Stimulated activated naive CD4-positive, alpha-beta T cell treated with Interleukin-2 at 50 U/mL for 16 hours (primary cell): Measurements from ENCODE around the gene LENG8.

ENCODE experiments used
- DNase-seq: peaks from one replicate; lab custom pipeline; 2025; lab: John Stamatoyannopoulos, UW

LENG8 gene

GRCh38 chr19:54422136-54422535 is 26.9 kb upstream of the LENG8 start:
- no peak for DNase-seq

GRCh38 chr19:54424201-54424600 is 24.8 kb upstream of the LENG8 start:
- no peak for DNase-seq

GRCh38 chr19:54424660-54425381 is 24.2 kb upstream of the LENG8 start:
- no peak for DNase-seq

- no peak for DNase-seq
Observed at GRCh38 chr19:54425382-54425723, 23.6 kb upstream of the LENG8 start.

- no peak for DNase-seq
Observed at GRCh38 chr19:54426291-54426931, 22.6 kb upstream of the LENG8 start.

GRCh38 chr19:54427586-54427985 is 21.4 kb upstream of the LENG8 start:
- no peak for DNase-seq

GRCh38 chr19:54428323-54429175 is 20.4 kb upstream of the LENG8 start:
- DNase-seq: no peak

GRCh38 chr19:54429176-54429495 is 19.9 kb upstream of the LENG8 start:
- no peak for DNase-seq

- no peak for DNase-seq
Observed at GRCh38 chr19:54429545-54430227, 19.3 kb upstream of the LENG8 start.

GRCh38 chr19:54430306-54431254 is 18.4 kb upstream of the LENG8 start:
- DNase-seq: peak; percentile 13

- DNase-seq: no peak
Observed at GRCh38 chr19:54431255-54431838, 17.7 kb upstream of the LENG8 start.

- DNase-seq: no peak
Observed at GRCh38 chr19:54432144-54432738, 16.8 kb upstream of the LENG8 start.

GRCh38 chr19:54433697-54434096 is 15.3 kb upstream of the LENG8 start:
- no peak for DNase-seq

- DNase-seq: no peak
Observed at GRCh38 chr19:54434112-54434872, 14.7 kb upstream of the LENG8 start.

GRCh38 chr19:54434873-54435214 is 14.2 kb upstream of the LENG8 start:
- no peak for DNase-seq

GRCh38 chr19:54435551-54436016 is 13.4 kb upstream of the LENG8 start:
- DNase-seq: no peak

- DNase-seq: no peak
Observed at GRCh38 chr19:54436031-54436523, 12.9 kb upstream of the LENG8 start.

- no peak for DNase-seq
Observed at GRCh38 chr19:54436628-54437252, 12.3 kb upstream of the LENG8 start.

- no peak for DNase-seq
Observed at GRCh38 chr19:54439174-54439851, 9.7 kb upstream of the LENG8 start.
